HG03159 (cell line): ENCODE measurements around the gene AGPAT4.
"Not testable (repeated sequence)": the region's sequence is repeated elsewhere in the genome, so short reads cannot be mapped to it uniquely, and the experiment has no call there.

ENCODE experiments used
- ATAC-seq: cut with Tn5 transposase; IDR thresholded peaks from one replicate; pipeline ENCODE4 v1.9.1; 2021; ENCODE audit warnings: mild to moderate bottlenecking, moderate library complexity; ENCODE audit not compliant: unreplicated experiment

The AGPAT4 gene

DNA sequence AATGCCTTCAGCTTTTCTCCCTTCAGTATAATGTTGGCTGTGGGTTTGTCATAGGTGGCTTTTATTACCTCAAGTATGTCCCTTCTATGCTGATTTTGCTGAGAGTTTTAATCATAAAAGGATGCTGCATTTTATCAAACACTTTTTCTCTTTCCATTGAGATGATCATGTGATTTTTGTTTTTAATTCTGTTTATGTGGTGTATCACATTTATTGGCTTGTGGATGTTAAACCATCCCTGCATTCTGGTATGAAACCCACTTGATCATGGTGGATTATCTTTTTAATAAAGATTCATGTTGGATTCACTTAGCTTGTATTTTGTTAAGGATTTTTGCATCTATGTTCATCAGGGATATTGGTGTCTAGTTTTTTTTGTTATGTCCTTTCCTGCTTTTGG lies 150.5 kb downstream of the AGPAT4 start:
- ATAC-seq: not testable (repeated sequence)

DNA sequence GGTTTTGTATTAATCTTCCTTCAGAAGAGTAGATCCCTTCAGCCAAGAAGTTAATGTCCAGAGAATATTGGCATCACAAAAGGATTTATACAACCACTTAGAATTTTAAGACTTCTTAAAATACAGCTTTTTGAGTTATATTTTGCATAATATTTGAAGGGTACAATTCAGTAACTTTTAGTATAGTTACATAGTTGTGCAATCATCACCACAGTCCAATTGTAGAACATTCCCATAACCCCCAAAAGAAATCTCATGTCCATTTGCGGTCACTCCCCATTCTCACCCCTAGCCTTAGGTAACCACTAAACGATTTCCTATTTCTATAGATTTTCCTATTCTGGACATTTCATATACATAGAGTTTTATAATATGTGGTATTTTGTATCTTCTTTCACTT lies 155.9 kb downstream of the AGPAT4 start:
- no peak for ATAC-seq

DNA sequence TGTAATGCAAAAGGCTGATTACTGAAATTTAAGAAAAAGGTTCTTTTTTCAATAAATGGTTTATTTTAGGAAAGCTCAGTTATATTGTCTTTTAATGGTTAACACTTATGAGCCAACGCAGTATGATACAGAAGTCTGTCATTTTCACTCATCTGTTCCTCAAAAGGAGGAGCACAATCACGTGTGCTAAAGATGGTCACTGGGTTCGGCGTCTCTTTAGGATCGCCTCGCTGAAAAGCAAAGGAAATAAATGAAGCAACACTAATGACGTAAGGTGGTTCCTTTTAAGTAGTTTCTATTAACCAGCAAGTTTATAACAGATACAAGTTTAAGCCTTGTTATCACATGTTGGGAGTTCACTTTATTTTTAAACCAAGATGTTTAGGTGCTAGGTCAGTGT lies 156.6 kb downstream of the AGPAT4 start:
- no peak for ATAC-seq

DNA sequence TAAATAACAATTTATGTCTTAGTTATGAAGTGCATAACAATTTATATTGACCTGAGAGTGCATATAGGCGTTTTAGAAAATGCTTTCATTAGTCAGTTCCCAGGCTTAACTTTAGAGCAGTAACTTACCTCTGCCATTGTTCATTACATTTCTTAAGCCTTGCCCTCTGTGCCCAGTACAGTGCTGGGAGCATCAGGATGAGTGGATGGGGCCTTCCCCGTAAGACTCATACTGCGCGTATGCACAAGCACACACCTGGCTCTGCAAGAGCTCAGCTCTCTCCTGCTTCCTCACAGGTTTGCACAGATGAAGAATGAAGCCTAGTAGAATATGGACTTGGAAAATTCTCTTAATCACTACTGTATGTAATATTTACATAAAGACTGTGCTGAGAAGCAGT lies 157.3 kb downstream of the AGPAT4 start:
- no peak for ATAC-seq

DNA sequence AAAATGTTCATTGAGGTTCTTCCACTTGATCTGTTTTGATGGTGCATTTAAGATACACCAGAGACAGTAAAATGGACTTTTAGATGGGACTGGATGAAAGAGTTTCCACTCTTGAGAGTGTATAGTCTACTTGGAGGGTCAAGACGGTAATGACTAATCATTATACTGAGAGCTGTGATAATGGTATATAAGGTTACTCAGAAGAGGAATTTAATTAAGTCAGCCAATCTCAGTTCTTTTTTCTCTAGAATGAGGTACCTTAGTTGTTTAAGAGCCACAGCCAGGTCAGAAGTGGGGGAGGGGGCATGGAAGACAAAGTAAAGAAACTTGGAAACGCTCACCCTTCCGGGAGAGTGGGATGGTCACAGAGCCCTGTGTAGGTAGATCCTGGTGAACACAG lies 158.4 kb downstream of the AGPAT4 start:
- peak; percentile 57 for ATAC-seq

DNA sequence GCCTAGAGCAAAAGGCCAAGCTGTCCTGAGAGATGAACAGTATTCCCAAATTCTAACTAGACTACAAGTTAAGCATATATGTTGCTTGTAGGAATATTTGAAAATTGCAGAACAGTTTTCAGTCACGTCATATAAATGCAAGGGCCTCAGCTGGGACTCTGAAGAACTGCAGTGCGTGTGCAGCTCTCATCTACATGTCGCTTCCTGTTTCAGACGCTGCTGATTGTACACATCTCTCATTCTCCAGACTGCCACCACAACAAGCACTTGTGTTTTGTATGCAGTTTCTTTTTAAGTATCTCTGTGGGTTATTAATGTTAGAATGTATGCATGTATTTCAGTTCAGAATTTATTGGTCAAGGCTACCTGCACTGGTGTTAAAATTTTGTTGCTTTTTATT lies 162.6 kb downstream of the AGPAT4 start:
- no peak for ATAC-seq

DNA sequence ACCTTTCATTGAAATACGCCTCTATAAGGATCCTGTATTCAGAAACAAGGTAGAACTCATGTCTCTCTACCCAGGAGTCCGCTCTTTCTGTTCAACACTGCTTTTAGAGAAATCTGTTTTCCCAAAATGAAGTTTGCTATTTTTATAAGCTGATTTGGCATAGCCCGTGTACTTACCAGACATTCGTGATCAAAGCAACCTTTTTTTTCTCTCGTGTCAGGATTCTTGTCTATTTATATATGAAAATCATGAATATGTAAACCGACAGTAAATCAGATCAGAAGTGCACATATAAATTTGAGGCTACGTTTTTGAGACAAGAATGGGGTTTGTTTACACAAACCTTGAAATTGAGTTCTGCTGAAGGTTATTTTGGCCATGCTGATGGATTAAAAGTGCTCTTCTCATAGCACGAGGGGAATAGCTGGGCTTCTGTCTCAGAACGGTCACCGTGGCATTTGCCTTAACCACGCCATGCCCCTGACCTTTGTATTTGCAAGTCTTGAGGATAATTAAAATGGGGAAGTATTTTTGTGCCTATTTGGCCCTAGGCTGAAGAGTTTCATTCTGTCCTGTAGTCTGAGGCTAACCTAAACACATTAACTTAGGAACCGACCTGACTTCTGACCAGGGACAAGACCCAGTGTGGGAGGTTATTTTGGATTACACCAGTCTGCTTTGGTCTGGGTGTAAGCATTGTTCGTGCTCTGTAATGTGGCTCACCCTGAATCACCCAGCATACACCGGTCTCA lies 163.7 kb downstream of the AGPAT4 start:
- no peak for ATAC-seq

DNA sequence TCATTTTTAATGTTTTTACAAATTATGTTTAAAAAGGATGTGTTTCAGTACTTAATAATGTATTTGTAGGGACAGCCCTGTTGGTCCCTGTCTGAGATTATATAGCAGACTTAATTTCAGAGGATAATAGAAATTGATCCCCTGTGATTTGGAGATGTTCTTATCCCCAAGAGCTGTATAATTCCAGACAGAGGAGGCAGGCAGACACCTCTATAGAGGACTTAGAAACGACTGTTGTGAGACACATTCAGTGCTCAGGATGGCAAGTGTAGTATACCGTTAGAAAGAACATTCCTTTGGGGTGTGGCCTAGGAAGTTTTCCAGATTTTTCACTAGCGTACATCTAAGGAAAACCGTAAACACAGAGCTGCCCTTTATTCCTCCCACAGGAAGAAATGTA lies 164.5 kb downstream of the AGPAT4 start:
- ATAC-seq: no peak

DNA sequence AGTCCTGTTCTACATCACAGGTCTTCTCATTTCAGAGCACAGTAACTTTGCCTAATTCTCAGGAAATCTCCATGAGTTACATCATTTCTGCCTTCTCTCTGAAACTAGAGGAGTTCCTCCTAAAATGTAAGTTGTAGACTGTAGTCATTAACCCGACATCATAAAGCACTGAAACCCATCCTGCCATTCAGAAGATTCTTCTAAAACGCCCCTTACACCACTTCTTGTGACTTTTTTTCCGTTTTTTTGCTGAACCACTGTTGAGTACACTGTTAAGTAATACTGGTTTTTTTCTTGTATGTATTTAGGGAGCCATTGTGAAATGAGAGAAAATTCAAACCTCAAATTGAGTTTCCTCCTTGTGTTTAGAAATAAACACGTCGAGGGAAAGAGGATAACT lies 164.9 kb downstream of the AGPAT4 start:
- ATAC-seq: no peak

DNA sequence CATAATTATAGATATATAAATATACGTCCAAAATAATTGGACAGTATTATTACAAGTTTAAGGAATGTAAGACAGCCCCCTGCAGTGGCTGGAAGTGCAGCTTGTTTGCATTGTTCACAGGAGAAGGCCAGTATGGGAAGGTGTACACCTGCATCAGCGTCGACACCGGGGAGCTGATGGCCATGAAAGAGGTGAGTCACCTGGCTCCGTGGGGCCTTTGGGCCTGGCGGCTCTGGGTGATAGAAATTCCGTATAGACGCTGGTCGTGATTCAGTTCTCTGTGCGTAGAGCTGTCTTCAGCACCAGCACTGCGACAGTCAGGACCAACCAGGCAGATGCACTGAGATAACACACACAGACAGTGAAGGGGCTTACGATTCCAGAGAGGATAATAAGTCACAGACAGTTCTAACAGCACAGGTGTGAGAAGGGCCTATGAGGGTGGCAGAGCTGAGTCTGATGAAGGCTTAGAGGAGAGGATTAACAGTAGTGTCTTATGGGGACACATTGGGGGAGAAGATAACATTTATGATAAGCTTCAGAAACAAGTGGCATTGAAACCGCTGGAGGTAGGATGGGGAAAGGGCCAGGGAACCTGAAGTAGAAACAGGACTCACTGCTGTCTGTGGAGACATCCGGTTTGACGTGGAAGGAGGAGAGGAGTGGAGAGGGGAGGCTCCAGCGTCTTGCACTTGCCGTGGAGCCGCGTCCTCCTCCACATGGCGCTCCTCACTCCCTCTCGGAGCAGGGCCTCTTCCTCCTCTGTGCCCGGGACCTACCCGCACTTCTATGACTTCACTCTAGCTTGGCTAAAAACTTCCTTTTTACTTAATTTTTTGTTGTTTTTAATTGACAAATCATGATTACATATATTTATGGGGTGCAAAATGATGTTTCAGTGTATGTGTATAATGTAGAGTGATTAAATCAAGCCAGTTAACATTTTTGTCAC lies 165.8 kb downstream of the AGPAT4 start:
- no peak for ATAC-seq

DNA sequence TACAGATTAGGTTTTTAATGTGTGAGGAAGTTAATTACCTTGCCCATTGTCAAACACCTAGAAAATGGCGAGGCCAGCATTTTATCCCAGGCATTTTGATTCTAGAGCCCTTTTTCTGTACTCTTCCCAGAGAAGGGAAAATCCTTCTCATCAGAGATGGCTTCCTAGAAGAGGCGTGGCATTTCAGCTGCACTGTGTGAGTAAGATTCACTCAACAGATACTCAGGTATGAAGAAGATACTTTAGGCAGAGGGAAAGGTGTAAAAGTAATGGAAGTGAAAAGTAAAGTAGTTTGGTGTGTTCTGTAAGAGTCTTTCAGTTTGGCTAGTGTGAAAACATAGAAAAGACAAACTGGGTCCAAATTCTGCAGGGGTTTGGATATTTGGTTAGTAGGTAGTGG lies 168.5 kb downstream of the AGPAT4 start:
- ATAC-seq: no peak

DNA sequence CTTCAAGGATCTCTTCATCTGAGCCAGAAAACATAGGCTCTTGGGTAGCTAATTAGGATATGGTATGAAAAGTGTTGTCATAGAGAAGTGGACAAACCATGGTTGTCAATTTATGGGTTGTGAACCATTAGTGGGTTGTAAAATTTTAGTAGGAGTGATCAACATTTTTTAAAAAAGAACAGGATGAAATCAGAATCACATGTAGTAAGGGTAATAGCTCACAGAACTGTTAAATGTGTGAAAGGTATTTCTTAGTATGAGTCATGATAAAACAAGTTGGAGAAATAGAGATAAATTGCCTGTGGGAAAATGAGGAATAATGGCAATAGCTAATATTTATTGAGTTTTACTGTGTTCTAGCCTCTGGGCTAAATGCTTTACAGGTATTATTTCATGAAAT lies 168.9 kb downstream of the AGPAT4 start:
- ATAC-seq: no peak

DNA sequence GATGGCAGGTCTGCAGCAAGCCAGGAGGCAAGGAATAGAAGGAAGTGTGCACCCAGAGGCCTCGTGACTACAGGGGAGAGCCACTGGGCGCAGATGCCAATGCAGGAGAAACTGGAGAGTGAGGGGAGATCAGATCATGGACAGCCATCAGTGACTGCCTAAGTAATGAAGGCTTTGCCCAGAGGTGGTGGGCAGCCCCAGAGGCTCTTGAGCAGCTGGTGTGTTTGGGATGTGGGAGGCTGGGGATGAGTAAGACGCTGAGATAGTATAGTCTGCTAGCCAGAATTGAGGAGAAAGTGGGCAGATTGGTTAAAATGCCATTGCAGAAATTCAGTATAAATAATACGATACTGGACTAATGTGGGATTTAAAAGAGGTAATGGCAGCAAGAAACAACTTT lies 170.4 kb downstream of the AGPAT4 start:
- no peak for ATAC-seq

DNA sequence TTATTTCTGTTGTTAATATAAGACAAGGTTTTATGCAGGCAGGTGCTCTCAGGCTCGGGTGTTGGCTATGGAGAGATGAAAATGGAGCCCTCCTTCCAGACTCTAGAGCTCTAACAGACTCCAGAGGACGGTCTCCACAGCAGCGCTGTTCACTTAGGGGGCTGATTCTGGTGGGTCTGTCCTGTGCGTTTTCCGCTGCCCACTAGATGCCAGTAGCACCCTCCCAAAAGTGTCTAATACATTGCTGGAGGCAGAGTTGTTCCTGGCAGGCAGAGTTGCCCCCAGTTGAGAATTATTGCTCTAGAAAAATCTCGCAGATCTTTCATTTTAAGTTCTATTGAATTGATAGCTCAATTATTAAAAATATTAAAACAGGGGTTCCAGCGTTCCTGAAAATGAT lies 172.3 kb downstream of the AGPAT4 start:
- ATAC-seq: no peak

DNA sequence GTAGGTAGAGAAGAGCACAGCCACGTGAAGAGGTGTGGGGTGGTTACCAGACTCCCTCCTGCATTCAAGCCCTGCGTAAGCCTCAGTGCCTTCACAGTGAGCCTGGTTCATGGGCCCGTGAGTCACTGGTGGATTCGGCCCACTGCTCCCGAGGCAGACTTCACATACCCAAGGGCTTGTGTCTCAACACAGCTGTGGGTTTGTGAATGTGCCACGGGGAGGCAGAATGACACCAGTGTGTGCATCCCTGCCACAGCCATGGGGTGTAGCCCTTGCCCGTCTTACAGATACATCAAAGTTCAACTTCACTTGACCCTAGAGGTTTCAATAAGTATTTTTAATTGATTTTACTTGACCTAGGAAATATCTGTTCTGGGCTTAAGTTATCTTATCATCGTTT lies 173.8 kb downstream of the AGPAT4 start:
- no peak for ATAC-seq

DNA sequence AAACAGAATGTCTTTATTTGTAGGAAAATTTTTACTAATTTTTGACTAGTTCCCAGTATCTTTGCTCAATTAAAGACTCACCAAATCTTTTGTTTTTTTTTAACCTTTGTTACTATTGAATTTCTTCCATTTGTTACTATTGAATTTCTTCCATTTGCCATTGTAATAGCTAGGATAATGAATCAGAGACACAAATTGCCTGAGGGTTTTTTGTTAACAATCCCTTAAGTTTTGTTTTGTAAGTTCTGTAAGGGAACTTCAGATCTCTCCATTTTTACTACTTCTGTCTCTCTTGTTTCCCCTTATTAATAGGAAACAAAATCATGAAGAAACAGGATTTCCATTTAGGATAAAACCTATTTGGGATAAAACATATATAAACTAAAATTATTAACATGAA lies 177.9 kb downstream of the AGPAT4 start:
- ATAC-seq: no peak

DNA sequence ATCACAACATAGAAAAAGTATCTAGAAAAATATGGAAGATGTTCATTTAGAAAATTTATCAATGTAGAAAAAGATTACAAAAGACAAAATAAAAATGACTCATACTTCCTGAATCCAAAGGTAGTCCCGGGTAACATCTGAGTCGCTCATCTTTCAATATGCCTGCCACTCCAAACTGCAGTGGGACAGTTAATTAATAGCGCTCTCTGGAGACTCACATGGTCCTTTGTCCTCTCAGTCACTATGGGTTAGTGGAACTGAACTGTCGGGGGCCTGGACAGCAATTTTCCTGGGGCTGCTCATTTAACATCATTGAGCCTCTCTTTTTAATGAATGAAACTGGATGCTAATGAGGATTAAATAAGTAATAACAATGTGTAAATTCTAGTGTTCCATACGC lies 178.9 kb downstream of the AGPAT4 start:
- no peak for ATAC-seq

DNA sequence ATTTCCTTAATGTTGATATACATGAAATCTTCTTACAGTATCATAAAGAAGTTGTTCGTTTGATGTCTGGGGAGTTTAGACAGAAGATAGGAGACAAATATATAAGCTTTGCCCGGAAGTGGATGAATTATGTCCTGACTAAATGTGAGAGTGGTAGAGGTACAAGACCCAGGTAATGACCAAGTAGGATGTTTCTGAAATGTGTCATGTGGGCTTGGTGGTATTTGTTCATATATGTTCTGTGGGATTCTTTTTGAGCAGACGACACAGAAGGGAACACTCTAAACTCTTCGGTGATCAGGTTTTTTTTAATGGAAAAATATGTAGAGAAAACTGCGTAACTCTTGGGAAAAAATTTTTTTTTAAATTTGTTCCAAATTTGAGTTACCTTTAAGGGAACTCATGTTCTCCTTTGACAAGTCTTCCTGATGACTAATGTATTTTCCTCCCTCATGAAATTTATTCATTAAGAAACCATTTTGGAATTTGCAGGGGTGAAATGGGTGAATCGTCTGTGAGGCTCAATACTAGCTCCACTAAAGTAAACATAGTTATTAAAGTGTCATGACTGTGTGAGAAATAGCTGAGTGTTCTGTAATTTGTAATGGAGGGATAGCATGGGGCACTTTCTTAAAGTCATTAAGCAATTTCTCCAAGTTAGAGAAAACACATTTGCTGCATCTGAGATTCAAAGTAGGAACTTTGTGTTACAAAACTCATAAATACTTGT lies 181.7 kb downstream of the AGPAT4 start:
- no peak for ATAC-seq

DNA sequence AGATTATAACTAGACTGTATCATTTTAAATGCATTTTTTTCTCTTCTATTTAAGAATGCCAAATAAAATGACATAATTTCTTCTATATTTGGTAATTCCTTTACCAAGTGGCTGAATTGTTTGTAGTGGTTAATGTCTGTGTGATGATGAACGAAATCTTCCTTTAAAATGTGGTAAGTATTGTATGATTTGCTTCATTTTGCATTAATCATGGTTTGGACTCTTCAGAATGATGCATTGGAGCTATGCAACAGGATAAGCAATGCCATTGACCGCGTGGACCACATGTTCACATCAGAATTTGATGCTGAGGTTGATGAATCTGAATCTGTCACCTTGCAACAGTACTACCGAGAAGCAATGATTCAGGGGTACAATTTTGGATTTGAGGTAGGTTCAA lies 182.7 kb downstream of the AGPAT4 start:
- no peak for ATAC-seq

DNA sequence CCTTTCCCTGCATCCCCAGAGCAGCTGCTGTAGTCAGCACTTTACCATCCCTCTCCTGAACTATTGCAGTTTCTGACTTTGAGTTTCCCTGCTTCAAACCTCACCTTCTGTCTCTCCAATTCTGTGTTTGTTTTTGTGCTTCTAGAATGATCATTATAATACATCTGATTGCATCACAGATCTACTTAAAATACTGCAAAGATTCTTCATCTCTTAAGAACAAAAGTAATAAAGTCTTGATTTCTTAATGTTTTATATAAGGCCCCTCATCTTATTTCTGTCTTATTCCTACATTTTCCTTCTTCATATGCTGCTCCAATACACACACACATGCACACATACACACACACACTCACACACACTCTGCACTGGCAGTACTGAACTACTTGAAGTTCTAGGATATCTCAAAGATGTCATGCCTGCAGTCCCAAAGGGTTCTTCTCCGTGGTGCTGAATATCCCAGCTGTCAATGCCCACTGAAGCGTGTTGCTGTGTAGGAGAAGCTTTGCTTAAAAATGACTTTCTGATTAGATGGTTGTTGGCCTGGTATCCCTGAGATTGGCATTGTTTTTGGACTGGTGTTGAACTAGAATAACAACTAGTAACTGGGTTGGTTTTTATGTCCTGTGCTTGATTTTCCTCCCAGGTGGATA lies 185.1 kb downstream of the AGPAT4 start:
- no peak for ATAC-seq

DNA sequence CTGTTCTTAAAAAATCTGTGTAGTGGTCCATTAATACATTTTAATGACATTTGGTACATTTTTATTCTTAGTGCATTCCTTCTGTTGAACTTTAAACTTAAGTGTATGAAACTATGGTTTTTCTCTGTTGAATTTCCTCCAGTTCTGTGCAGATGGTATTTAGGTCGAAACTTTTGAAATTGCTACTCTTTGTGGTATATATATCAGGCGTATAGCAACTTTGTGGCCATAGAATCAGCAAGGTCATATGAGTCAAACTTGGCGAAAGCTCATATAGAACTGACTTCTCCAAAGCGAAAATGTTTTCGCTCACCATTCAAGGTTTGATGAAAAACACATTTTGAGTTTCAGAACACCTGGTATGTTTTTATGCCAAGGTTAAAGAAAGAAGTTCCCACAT lies 188.6 kb downstream of the AGPAT4 start:
- ATAC-seq: no peak
